Transverse colon (tissue), 4 donors: ENCODE data around the gene CAPZA1.

Experiments used
- CTCF ChIP-seq, 5 experiments: fragments of 200-600 bp in 3 of 5; fragments of 450-650 bp in 2 of 5; sonication (generic) in 3 of 5; IDR thresholded peaks; 1 replicate in 2 of 5; 2 replicates in 3 of 5; pipeline ENCODE4 v1.5.1; 2016 to 2017; ENCODE audit warnings: antibody characterized with exemption in 5 of 5, inconsistent platforms in 3 of 5, mild to moderate bottlenecking in 2 of 5, moderate library complexity in 1 of 5
- EP300 ChIP-seq: sonication (generic); formaldehyde crosslinking; IDR thresholded peaks from one replicate; pipeline ENCODE4 v1.6.1; 2017; ENCODE audit warnings: antibody characterized with exemption, low read depth
- POLR2A ChIP-seq: fragments of 450-650 bp; IDR thresholded peaks from one replicate; pipeline ENCODE4 v1.6.1; 2016; ENCODE audit warnings: antibody characterized with exemption, mild to moderate bottlenecking, moderate library complexity
- POLR2AphosphoS5 ChIP-seq, 3 donors: sonication (generic); formaldehyde crosslinking; IDR thresholded peaks; one replicate each; pipeline ENCODE4 v1.6.1; 2016; ENCODE audit warnings: antibody characterized with exemption in 3 of 3

- TF ChIP-seq EP300 (no peak), CTCF (IDR thresholded peaks at IDR 0.05) (no peak), POLR2AphosphoS5 (IDR thresholded peaks at IDR 0.05) (no peak), POLR2A (no peak)
Measured at GRCh38 chr1:112638110-112638428, 18.4 kb downstream of the CAPZA1 start.
